ENCODE data around the gene SMG1.

Gene SMG1

GRCh38 chr16:18836702-18837101, 89.5 kb downstream of the SMG1 start:
- no peak for DNase-seq (ENCODE audit: low spot score)
- TF ChIP-seq CTCF (IDR thresholded peaks at IDR 0.05; ENCODE audit: extremely low read depth, missing control alignments) = no peak

GRCh38 chr16:18834864-18835263, 91.3 kb downstream of the SMG1 start:
- DNase-seq (ENCODE audit: low spot score) = no peak
- TF ChIP-seq CTCF (IDR thresholded peaks at IDR 0.05; ENCODE audit: extremely low read depth, missing control alignments) = no peak

GRCh38 chr16:18833707-18834505, 92.3 kb downstream of the SMG1 start:
- TF ChIP-seq CTCF (IDR thresholded peaks at IDR 0.05; ENCODE audit: extremely low read depth, missing control alignments) = no peak
- no peak for DNase-seq (ENCODE audit: low spot score)

- no peak for DNase-seq (ENCODE audit: low spot score)
- TF ChIP-seq CTCF (IDR thresholded peaks at IDR 0.05; ENCODE audit: extremely low read depth, missing control alignments) = no peak
Measured at GRCh38 chr16:18832613-18833012, 93.6 kb downstream of the SMG1 start.

- TF ChIP-seq CTCF (IDR thresholded peaks at IDR 0.05; ENCODE audit: extremely low read depth, missing control alignments) = no peak
- DNase-seq (ENCODE audit: low spot score) = no peak
Measured at GRCh38 chr16:18832006-18832405, 94.2 kb downstream of the SMG1 start.

- TF ChIP-seq CTCF (IDR thresholded peaks at IDR 0.05; ENCODE audit: extremely low read depth, missing control alignments) = no peak
- DNase-seq (ENCODE audit: low spot score) = no peak
Measured at GRCh38 chr16:18829251-18829650, 97.0 kb downstream of the SMG1 start.

GRCh38 chr16:18827890-18828289, 98.3 kb downstream of the SMG1 start:
- DNase-seq (ENCODE audit: low spot score) = no peak

More at GRCh38 chr16:18827890-18828289, 98.3 kb downstream of the SMG1 start:
- no peak for TF ChIP-seq CTCF (IDR thresholded peaks at IDR 0.05; ENCODE audit: extremely low read depth, missing control alignments)
